Endothelial cell of umbilical vein (primary cell): ENCODE data around the gene CDK6. TPM values are rescaled to one million over a fixed set of nuclear protein-coding genes. Genes with fewer than 3 reads are reported as not detected.

Experiments used
- BruUV-seq: library from RNA; stranded (reverse); fragments of 400-500 nt; replicated peaks from 2 replicates; lab custom pipeline; 2021; lab: Mats Ljungman, UMichigan
- CTCF ChIA-PET: fragments of 300-600, 350-600 bp; sonication (Branson Sonifier 250); formaldehyde crosslinking; loops from one replicate; lab custom pipeline; 2021; ENCODE audit warnings: antibody characterized with exemption, inconsistent platforms; lab: Charles Lee
- POLR2A ChIA-PET: fragments of 300-600, 350-600 bp; sonication (Branson Sonifier 250); formaldehyde crosslinking; loops from one replicate; lab custom pipeline; 2021; ENCODE audit warnings: antibody characterized with exemption, inconsistent platforms; lab: Charles Lee
- DNase-seq: peaks from one replicate; pipeline ENCODE4 v3.0.0-alpha.2; 2011; ENCODE audit warnings: low read depth, low spot score
- FAIRE-seq: peaks from 2 replicates; lab custom pipeline; 2011; peaks lifted over from hg19 to GRCh38; lab: Jason Lieb, UNC
- H2AFZ ChIP-seq: 2 replicates; pipeline ENCODE4 v1.6.0; 2012; ENCODE audit warnings: low read depth, low read length, control low read depth, inconsistent platforms
- H3K27ac ChIP-seq: 2 replicates; pipeline ENCODE4 v1.5.1; 2011; ENCODE audit warnings: low read depth, mild to moderate bottlenecking, control low read depth, low read length, moderate library complexity; ENCODE audit not compliant: insufficient read depth
- H3K27me3 ChIP-seq, 2 experiments: 2 replicates each; pipeline versions ENCODE4 v1.6.0 to v1.6.1; 2011; ENCODE audit warnings: low read length in 2 of 2, mixed read lengths in 1 of 2; ENCODE audit not compliant: control insufficient read depth in 2 of 2, insufficient read depth in 2 of 2
- H3K36me3 ChIP-seq, 2 experiments: 2 replicates in 1 of 2; 3 replicates in 1 of 2; pipeline ENCODE4 v1.5.1; 2011; ENCODE audit warnings: low read length in 2 of 2, mild to moderate bottlenecking in 1 of 2, moderate library complexity in 1 of 2; ENCODE audit not compliant: control insufficient read depth in 2 of 2, insufficient read depth in 2 of 2; ENCODE audit errors: extremely low read depth in 1 of 2
- H3K4me1 ChIP-seq: 3 replicates; pipeline ENCODE4 v1.5.1; 2011; ENCODE audit warnings: mild to moderate bottlenecking, low read length; ENCODE audit not compliant: control insufficient read depth, insufficient read depth; ENCODE audit errors: extremely low read depth
- H3K4me2 ChIP-seq: 2 replicates; pipeline ENCODE4 v1.6.1; 2011; ENCODE audit warnings: low read length, control low read depth, mixed read lengths; ENCODE audit not compliant: insufficient read depth
- H3K4me3 ChIP-seq, 3 experiments: fragments of 200-600 bp in 1 of 3; sonication (generic), shearing (Covaris generic) in 1 of 3; replicated peaks in 1 of 3; 2 replicates each; pipeline ENCODE4 v1.5.1; 2011 to 2016; ENCODE audit warnings: control low read depth in 3 of 3, low read length in 3 of 3, mild to moderate bottlenecking in 2 of 3, inconsistent platforms in 1 of 3, low read depth in 1 of 3, moderate library complexity in 1 of 3; ENCODE audit not compliant: insufficient read depth in 1 of 3
- H3K79me2 ChIP-seq: 2 replicates; pipeline ENCODE4 v1.6.0; 2012; ENCODE audit warnings: low read length, inconsistent platforms; ENCODE audit not compliant: control insufficient read depth, insufficient read depth
- H3K9ac ChIP-seq: replicated peaks from 2 replicates; pipeline ENCODE3; 2011; ENCODE audit warnings: low read length, control low read depth; ENCODE audit not compliant: insufficient read depth; ENCODE audit errors: extremely low read depth
- H3K9me1 ChIP-seq: replicated peaks from 3 replicates; pipeline ENCODE4 v1.6.0; 2011; ENCODE audit warnings: mild to moderate bottlenecking, low read length; ENCODE audit not compliant: control insufficient read depth, insufficient read depth; ENCODE audit errors: extremely low read depth
- H3K9me3 ChIP-seq: replicated peaks from 2 replicates; pipeline ENCODE4 v1.5.1; 2012; ENCODE audit warnings: low read length, inconsistent platforms; ENCODE audit not compliant: control insufficient read depth, insufficient read depth
- H4K20me1 ChIP-seq: replicated peaks from 2 replicates; pipeline ENCODE3; 2011; ENCODE audit warnings: mild to moderate bottlenecking, low read length; ENCODE audit not compliant: control insufficient read depth, insufficient read depth; ENCODE audit errors: extremely low read depth
- EZH2 ChIP-seq: IDR thresholded peaks from 2 replicates; pipeline ENCODE4 v1.6.1; 2012; ENCODE audit warnings: borderline replicate concordance, low read depth, mild to moderate bottlenecking, moderate library complexity, low read length, inconsistent platforms; ENCODE audit not compliant: severe bottlenecking
- FOS ChIP-seq: IDR thresholded peaks from 2 replicates; pipeline ENCODE4 v1.6.1; 2011; ENCODE audit warnings: mild to moderate bottlenecking, low read length, moderate library complexity, borderline replicate concordance; ENCODE audit not compliant: insufficient read depth
- JUN ChIP-seq: IDR thresholded peaks from 2 replicates; pipeline ENCODE4 v1.6.1; 2011; ENCODE audit warnings: borderline replicate concordance, low read depth; ENCODE audit not compliant: insufficient read length, insufficient read depth
- MAX ChIP-seq: IDR thresholded peaks from 2 replicates; pipeline ENCODE4 v1.6.1; 2011; ENCODE audit not compliant: insufficient read depth, insufficient read length
- MYC ChIP-seq: IDR thresholded peaks from one replicate; pipeline ENCODE4 v1.6.1; 2011; ENCODE audit warnings: mild to moderate bottlenecking, low read depth, low read length
- POLR2A ChIP-seq: IDR thresholded peaks from 2 replicates; pipeline ENCODE4 v1.6.1; 2012; ENCODE audit warnings: low read depth, mild to moderate bottlenecking, control low read depth, low read length
- POLR2AphosphoS5 ChIP-seq: IDR thresholded peaks from 2 replicates; pipeline ENCODE4 v1.6.1; 2012; ENCODE audit warnings: low read depth, mild to moderate bottlenecking, control low read depth, low read length, moderate library complexity; ENCODE audit not compliant: insufficient read depth
- dilution Hi-C: fragments of 300-500 bp; cut with MboI; formaldehyde crosslinking; loops from one replicate; pipeline ENCODE4 v1.15.0; 2019; ENCODE audit warnings: low sequenced_read_pairs; ENCODE audit not compliant: extremely low pct_ligation_motif_present
- intact Hi-C: fragments of 100-400 bp; cut with micrococcal nuclease; formaldehyde crosslinking; loops from one replicate; pipeline ENCODE4 v1.10.0; 2022
- polyA plus RNA-seq, 4 experiments: library from polyadenylated mRNA; depleted of rRNA in 3 of 4; stranded (reverse) in 3 of 4; unstranded in 1 of 4; fragments of >200 nt; gene quantifications; 2 replicates each; pipeline versions ENCODE4 v1.2.1 to v1.2.3, GENCODE V29; 2011 to 2012; ENCODE audit warnings: missing spikeins in 1 of 4
- total RNA-seq: library from RNA; stranded (reverse); gene quantifications from 2 replicates; pipeline ENCODE4 v1.2.3, GENCODE V29; 2021

The CDK6 gene
- total and polyA plus RNA-seq, 2 donors (not counting 3 experiments of a cell fraction or from before 2014, with no cell fraction given), result 6.0 to 28.2 TPM

- Histone ChIP-seq H3K9ac (no peak overlapping the region), H3K9me1 (no peaks in the 10 kb centered on the region), H3K27me3 (no peaks in the 10 kb centered on the region), H3K79me2 (no peaks in the 10 kb centered on the region), H4K20me1 (no peaks in the 10 kb centered on the region), H3K4me2 (no peak overlapping the region), H3K4me3 (no peak overlapping the region), H3K36me3 (no peaks in the 10 kb centered on the region), H3K27ac (no peak overlapping the region), H3K9me3 (no peaks in the 10 kb centered on the region), H2AFZ (no peak overlapping the region), H3K4me1 (peaks cover 5% of the 10 kb centered on the region)
- no TSS peak for BruUV-seq
- DNase-seq (no peak), FAIRE-seq (no peak)
- TF ChIP-seq MYC (no peak), FOS (no peak), POLR2AphosphoS5 (no peak)
- ChIA-PET POLR2A (interaction anchor here (0.6 kb wide), 1 partner anchor 61 kb away, joined by 5 read pairs; no protein-coding TSS in a partner anchor), CTCF (no interaction called here)
- dilution Hi-C loops (no loop called here), intact Hi-C loops (no loop called here)
Observed at GRCh38 chr7:92685136-92686042, 151.0 kb downstream of the CDK6 start.

GRCh38 chr7:92684274-92684673, 152.1 kb downstream of the CDK6 start:
- no peak overlapping the region for H3K4me3 ChIP-seq
- no peaks in the 10 kb centered on the region for H3K9me3 ChIP-seq
- TF ChIP-seq POLR2A, result no peak
- TF ChIP-seq FOS, result no peak
- no peak for TF ChIP-seq POLR2AphosphoS5
- TF ChIP-seq MAX, result no peak
- TF ChIP-seq EZH2, result no peak
- no peak for TF ChIP-seq MYC
- TF ChIP-seq JUN, result no peak
- DNase-seq (no peak), FAIRE-seq (no peak)
- dilution Hi-C loops (no loop called here), intact Hi-C loops (no loop called here)
- no peaks in the 10 kb centered on the region for H4K20me1 ChIP-seq
- H2AFZ ChIP-seq, result no peak overlapping the region
- no peak overlapping the region for H3K9ac ChIP-seq
- ChIA-PET CTCF (interaction anchor here (0.8 to 1.6 kb wide), 3 partner anchors 11 to 51 kb away, joined by 3 to 4 read pairs (median 3); no protein-coding TSS in a partner anchor), POLR2A (no interaction called here)
- no peaks in the 10 kb centered on the region for H3K79me2 ChIP-seq
- H3K4me2 ChIP-seq, result no peak overlapping the region
- H3K27ac ChIP-seq, result no peak overlapping the region
- H3K36me3 ChIP-seq, result no peaks in the 10 kb centered on the region
- no TSS peak for BruUV-seq
- no peaks in the 10 kb centered on the region for H3K27me3 ChIP-seq
- no peaks in the 10 kb centered on the region for H3K9me1 ChIP-seq
- H3K4me1 ChIP-seq, result peaks cover 5% of the 10 kb centered on the region
